UCSD-AML1 (cell line): ENCODE data around the gene UCHL3.

ENCODE experiments used
- DNase-seq: peaks from one replicate; lab custom pipeline; 2025; ENCODE audit not compliant: unreplicated experiment; lab: John Stamatoyannopoulos, UW

The UCHL3 gene

DNA sequence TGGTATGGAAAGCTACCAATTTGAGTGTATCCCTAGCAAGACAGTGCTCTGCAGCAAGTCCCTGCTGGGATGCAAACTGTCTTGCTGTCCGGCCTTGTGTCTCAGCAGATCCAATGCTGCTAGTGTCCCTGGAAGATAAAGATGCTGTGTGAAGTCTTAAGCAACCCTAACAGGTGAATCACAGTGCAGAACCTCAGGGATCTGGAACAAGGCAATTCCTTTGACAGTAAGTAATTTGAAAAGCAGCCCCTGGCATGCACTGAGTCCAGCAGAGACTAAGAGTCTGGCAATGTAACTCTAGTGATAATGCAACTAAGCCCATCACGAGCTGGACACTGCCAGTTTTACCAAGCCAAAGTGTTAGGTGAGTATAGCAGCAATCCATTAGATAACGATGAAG, 1.7 kb upstream of the UCHL3 start:
- DNase-seq, result no peak

DNA sequence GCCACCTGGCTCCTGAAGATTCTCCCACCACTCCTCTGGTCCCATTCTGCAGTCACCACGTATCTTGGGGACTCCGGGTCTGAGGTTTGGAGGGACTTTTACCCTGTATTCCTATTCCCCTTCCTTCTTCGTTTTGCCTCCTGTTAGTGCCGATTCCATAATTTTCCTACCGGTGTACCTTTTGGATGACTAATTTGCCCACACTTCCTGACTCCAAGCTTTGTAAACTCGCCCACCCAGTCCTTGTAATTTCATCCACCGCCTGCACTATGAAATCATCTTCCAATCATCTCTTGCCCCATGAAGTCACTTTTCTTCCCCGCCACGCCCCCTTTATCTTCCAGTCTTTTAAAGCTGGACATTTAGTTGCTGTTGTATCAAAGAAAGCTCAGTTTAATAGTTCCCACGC, 572 bp downstream of the UCHL3 start:
- no peak for DNase-seq

- no peak for DNase-seq
Measured at GRCh38 chr13:75554464-75554863, 4.9 kb downstream of the UCHL3 start.

DNA sequence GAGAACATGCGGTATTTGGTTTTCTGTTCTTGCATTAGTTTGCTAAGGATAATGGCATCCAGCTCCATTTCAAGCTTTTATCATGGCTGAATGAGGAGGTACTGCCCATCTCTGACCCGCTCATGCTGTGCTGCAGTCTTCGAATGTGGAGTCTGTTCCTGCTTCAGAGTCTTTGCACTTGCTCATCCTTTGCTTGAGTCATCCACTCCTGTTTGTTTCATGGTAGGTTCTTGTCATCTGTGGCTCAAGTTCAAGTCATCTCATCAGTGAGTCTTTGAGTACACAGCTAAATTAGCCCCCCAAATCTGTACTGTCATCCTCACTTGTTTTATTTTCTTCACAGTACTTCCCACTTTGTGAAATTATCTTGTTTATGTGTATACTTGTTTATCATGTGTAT, 5.4 kb downstream of the UCHL3 start:
- DNase-seq, result no peak

- no peak for DNase-seq
Measured at GRCh38 chr13:75555836-75556235, 6.2 kb downstream of the UCHL3 start.

- no peak for DNase-seq
Measured at GRCh38 chr13:75556961-75557360, 7.4 kb downstream of the UCHL3 start.

- no peak for DNase-seq
Measured at GRCh38 chr13:75558145-75558840, 8.7 kb downstream of the UCHL3 start.

GRCh38 chr13:75566658-75567057, 17.1 kb downstream of the UCHL3 start:
- DNase-seq, result no peak

DNA sequence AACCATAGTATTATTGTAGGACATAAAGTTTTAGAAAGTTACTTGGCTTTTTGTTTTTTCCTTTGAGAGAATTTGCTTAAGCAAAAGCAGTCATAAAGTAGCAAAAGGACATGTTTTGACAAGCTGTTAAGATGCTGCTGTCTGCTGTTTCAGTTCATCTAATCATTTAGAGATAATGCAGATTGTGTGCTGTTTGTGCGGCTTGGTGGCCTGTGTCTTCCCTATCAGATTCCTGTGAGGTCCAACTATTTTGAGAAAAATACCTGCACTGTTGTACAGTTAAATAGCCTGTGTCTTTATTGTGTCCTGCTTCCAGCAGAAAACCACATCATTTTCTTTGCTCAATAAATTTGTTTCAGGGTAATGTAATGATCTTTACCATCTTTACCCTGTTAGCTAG, 20.0 kb downstream of the UCHL3 start:
- no peak for DNase-seq

GRCh38 chr13:75579529-75579928, 29.9 kb downstream of the UCHL3 start:
- no peak for DNase-seq

GRCh38 chr13:75581874-75582640, 32.5 kb downstream of the UCHL3 start:
- DNase-seq, result no peak

GRCh38 chr13:75583091-75583490, 33.5 kb downstream of the UCHL3 start:
- DNase-seq, result no peak

- no peak for DNase-seq
Measured at GRCh38 chr13:75585153-75585552, 35.6 kb downstream of the UCHL3 start.

GRCh38 chr13:75587679-75588078, 38.1 kb downstream of the UCHL3 start:
- no peak for DNase-seq

DNA sequence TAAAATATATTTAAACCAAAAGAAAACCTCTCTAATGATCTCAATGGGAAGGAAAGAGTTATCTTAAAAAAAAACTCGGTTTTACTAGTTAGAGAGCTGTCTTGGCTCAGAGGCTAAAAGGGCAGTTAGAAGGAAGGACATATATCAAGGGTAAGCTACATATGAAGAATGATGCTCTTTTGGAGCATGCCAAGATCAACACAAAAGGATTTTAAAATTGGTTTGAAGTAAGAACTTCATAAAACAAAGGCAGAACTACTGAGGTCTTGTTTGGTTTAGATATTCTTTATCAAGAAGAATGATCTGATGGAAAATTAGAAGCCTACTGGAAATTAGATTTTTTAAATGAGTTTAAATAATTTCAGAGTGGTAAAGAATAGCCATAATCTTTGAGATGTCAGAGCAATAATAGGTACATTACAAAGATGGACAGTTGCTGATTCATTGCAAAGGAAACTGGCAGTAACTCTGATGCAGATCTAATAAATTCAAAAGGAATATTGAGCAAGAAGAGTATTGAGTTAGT, 47.1 kb downstream of the UCHL3 start:
- DNase-seq, result no peak

- DNase-seq, result no peak
Measured at GRCh38 chr13:75600371-75600770, 50.8 kb downstream of the UCHL3 start.

- no peak for DNase-seq
Measured at GRCh38 chr13:75603038-75603437, 53.4 kb downstream of the UCHL3 start.

DNA sequence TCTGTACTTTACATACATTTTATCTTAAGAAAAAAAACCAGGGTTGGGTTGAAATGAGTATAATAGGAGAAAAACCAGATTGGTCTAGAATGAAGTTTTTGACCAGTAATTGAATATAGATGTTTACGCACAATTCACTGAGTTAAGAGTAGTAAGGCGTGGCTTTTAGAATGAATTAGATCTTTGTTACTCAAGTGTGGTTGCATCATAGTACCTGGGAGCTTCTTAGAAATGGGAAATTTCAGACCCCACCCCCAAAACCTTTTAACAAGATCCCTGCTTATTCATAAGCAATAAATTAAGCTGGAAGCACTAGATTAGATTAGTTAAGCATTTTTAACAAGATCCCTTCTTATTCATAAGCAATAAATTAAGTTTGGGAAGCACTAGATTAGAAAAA, 57.9 kb downstream of the UCHL3 start:
- no peak for DNase-seq

GRCh38 chr13:75610466-75610865, 60.9 kb downstream of the UCHL3 start:
- DNase-seq, result no peak

- no peak for DNase-seq
Measured at GRCh38 chr13:75612354-75612753, 62.8 kb downstream of the UCHL3 start.

DNA sequence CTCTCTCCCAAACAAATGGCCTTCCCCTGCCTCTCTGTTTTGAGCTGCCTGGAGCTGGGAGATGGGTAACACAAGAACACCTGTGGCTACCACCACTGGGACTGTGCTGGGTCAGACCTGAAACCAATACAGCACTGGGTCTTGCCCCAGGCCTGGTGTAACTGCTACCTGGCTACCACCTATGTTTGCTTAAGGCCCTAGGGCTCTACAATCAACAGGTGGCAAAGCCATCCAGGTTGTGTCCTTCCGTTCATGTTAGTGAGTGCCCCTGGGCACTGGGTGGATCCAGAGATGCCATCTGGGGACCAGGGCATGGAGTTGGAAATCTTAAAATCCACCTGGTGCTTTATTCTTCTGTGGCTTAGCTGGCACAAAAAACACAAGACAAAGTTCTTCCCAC, 67.6 kb downstream of the UCHL3 start:
- no peak for DNase-seq

- DNase-seq, result no peak
Measured at GRCh38 chr13:75618308-75618707, 68.7 kb downstream of the UCHL3 start.
